GM18526 (cell line): ENCODE results near the gene LMF1.

ENCODE experiments used
- POLR2A ChIP-seq: IDR thresholded peaks from 3 replicates; pipeline ENCODE4 v1.6.1; 2011; ENCODE audit not compliant: insufficient read length; ENCODE audit errors: extremely low read depth

The LMF1 gene

GRCh38 chr16:831571-832413 is 139.0 kb downstream of the LMF1 start:
- no peak for TF ChIP-seq POLR2A

GRCh38 chr16:830871-831570 is 139.8 kb downstream of the LMF1 start:
- TF ChIP-seq POLR2A, result no peak

- TF ChIP-seq POLR2A, result no peak
Observed at GRCh38 chr16:830107-830870, 140.5 kb downstream of the LMF1 start.

GRCh38 chr16:828891-829290 is 141.9 kb downstream of the LMF1 start:
- TF ChIP-seq POLR2A, result no peak

GRCh38 chr16:827513-827912 is 143.3 kb downstream of the LMF1 start:
- no peak for TF ChIP-seq POLR2A

- TF ChIP-seq POLR2A, result no peak
Observed at GRCh38 chr16:825341-826061, 145.3 kb downstream of the LMF1 start.

- TF ChIP-seq POLR2A, result no peak
Observed at GRCh38 chr16:824601-825000, 146.2 kb downstream of the LMF1 start.

- no peak for TF ChIP-seq POLR2A
Observed at GRCh38 chr16:824194-824593, 146.6 kb downstream of the LMF1 start.

GRCh38 chr16:822909-823297 is 147.9 kb downstream of the LMF1 start:
- no peak for TF ChIP-seq POLR2A

- TF ChIP-seq POLR2A, result no peak
Observed at GRCh38 chr16:822174-822908, 148.4 kb downstream of the LMF1 start.

- no peak for TF ChIP-seq POLR2A
Observed at GRCh38 chr16:821751-822150, 149.0 kb downstream of the LMF1 start.

GRCh38 chr16:820748-821147 is 150.0 kb downstream of the LMF1 start:
- TF ChIP-seq POLR2A, result no peak

- no peak for TF ChIP-seq POLR2A
Observed at GRCh38 chr16:819336-820043, 151.3 kb downstream of the LMF1 start.

- no peak for TF ChIP-seq POLR2A
Observed at GRCh38 chr16:818592-818991, 152.2 kb downstream of the LMF1 start.
